GM12891 (cell line): ENCODE results near the gene SNAPC1.
"Not testable (repeated sequence)": the region's sequence is repeated elsewhere in the genome, so short reads cannot be mapped to it uniquely, and the experiment has no call there.

ENCODE experiments used
- DNase-seq: peaks from one replicate; pipeline ENCODE4 v3.0.0; 2011; ENCODE audit warnings: low spot score; ENCODE audit not compliant: insufficient read length
- FAIRE-seq: peaks from 2 replicates; lab custom pipeline; 2011; peaks lifted over from hg19 to GRCh38; lab: Jason Lieb, UNC
- PAX5 ChIP-seq: IDR thresholded peaks from 2 replicates; pipeline ENCODE4 v1.6.1; 2011; ENCODE audit warnings: low read length, moderate library complexity, mild to moderate bottlenecking; ENCODE audit not compliant: insufficient read depth, severe bottlenecking
- POLR2A ChIP-seq: IDR thresholded peaks from 2 replicates; pipeline ENCODE4 v1.6.1; 2011; ENCODE audit warnings: low read depth, low read length, control low read depth
- POLR2AphosphoS5 ChIP-seq: IDR thresholded peaks from 2 replicates; pipeline ENCODE4 v1.6.1; 2011; ENCODE audit warnings: low read depth, low read length, control low read depth
- POU2F2 ChIP-seq: IDR thresholded peaks from 2 replicates; pipeline ENCODE4 v1.6.1; 2011; ENCODE audit warnings: low read depth, mild to moderate bottlenecking, control low read depth, low read length, moderate library complexity
- SPI1 ChIP-seq: IDR thresholded peaks from 2 replicates; pipeline ENCODE4 v1.6.1; 2011; ENCODE audit warnings: low read depth, low read length, control low read depth
- TAF1 ChIP-seq: IDR thresholded peaks from 2 replicates; pipeline ENCODE4 v1.6.1; 2011; ENCODE audit warnings: low read depth, low read length, control low read depth

SNAPC1 gene

GRCh38 chr14:61749264-61749663, 13.0 kb upstream of the SNAPC1 start:
- DNase-seq (no peak), FAIRE-seq (peak; percentile 52)
- TF ChIP-seq POLR2A (no peak), POLR2AphosphoS5 (peak; percentile 68; the same call in 1 of the 2 replicates)

GRCh38 chr14:61749867-61750266, 12.4 kb upstream of the SNAPC1 start:
- no peak for TF ChIP-seq POLR2A
- no peak for TF ChIP-seq POLR2AphosphoS5
- no peak for TF ChIP-seq TAF1
- no peak for TF ChIP-seq PAX5
- no peak for TF ChIP-seq SPI1
- TF ChIP-seq POU2F2 = no peak
- peak; percentile 84 for FAIRE-seq
- no peak for DNase-seq

- peak; percentile 81 for TF ChIP-seq TAF1
- TF ChIP-seq PAX5 = peak; percentile 20
- peak; percentile 59 for TF ChIP-seq SPI1
- peak; percentile 92 for TF ChIP-seq POLR2A
- TF ChIP-seq POLR2AphosphoS5 = peak; percentile 83
- TF ChIP-seq POU2F2 = 0 out of 2 replicates have a peak, but pooled peaks have one; percentile 34
- FAIRE-seq = peak; percentile 98
- peak; percentile 54 for DNase-seq
These were observed 11.3 kb upstream of the SNAPC1 start for GRCh38 chr14:61750708-61751474.

DNA sequence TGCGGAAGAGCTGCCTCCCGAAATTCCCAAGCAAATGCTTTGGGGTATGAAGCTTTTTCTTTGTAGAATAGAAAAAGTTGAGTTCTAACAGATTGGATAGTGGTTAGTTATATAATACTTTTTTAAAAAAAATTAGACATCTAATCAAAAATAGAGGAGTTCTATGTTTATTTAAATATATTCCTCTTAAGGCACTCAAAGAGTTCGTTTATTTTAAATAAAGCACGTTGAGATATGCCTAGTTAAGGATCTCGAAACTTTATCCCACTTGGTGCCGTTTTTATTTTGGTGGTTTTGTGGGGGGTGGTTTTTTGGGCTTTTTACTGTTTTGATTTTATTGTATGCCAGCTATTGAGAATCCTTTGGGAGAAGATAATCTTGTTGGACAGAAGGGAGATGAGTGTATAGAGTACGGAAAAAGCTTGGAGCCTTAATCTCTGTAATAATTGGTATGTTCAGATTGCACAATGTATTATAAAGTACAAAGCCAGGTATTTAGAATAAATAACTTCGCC, 10.7 kb upstream of the SNAPC1 start:
- TF ChIP-seq POU2F2 (no peak), SPI1 (no peak), PAX5 (no peak), TAF1 (no peak), POLR2AphosphoS5 (no peak), POLR2A (no peak)
- DNase-seq (no peak), FAIRE-seq (no peak)

DNA sequence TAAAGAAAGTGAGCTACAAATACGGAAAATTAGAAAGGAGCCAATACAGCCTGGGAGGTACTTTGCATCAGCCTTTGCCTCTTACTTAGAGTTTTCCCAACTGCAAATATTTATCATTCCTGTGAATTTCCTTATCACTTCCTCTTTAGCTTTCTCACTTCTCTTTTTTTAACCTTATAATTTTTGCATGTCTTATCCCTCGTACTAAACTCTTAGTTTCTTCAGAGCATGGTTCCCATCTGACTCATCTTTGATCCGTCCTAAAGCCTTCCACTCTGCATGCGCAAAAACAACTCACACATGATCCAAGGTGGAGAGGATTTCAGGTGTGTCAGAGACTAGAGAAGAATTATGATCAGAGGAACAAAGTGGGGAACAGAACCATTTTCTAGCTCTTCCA, 9.6 kb upstream of the SNAPC1 start:
- no peak for DNase-seq

DNA sequence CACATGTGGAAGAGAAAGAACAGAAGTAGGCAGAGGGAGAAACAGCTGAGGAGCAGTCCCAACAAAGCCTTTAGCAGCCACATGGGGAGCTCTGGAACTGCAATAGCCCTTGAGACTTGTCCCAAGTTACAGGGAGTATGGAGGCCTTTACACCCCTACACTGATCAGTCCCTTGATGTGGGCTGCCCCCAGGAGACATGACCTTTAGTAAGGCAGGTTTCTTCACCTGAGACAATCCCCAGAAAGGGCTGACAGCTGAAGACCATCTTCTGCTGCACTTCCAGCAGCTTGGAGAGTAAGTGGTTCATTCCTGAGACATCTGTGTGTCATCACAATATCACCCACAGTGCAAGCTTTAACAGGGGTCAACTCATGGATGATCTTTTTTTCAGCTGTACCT, 8.6 kb upstream of the SNAPC1 start:
- FAIRE-seq = peak; percentile 41
- TF ChIP-seq POLR2A (no peak), SPI1 (no peak), TAF1 (no peak), POLR2AphosphoS5 (no peak), POU2F2 (no peak), PAX5 (no peak)
- DNase-seq = no peak

More for the DNA sequence above, 9.6 kb upstream of the SNAPC1 start:
- TF ChIP-seq POU2F2 (peak; percentile 25; the same call in 1 of the 2 replicates), TAF1 (no peak), POLR2A (no peak), POLR2AphosphoS5 (no peak), SPI1 (peak; percentile 99)
- FAIRE-seq = peak; percentile 85

- DNase-seq (no peak), FAIRE-seq (no peak)
- TF ChIP-seq POLR2AphosphoS5 = no peak
- TF ChIP-seq SPI1 = no peak
- TF ChIP-seq POLR2A = no peak
- TF ChIP-seq PAX5 = no peak
- no peak for TF ChIP-seq TAF1
- TF ChIP-seq POU2F2 = no peak
These were observed 7.4 kb upstream of the SNAPC1 start for GRCh38 chr14:61754627-61755381.

DNA sequence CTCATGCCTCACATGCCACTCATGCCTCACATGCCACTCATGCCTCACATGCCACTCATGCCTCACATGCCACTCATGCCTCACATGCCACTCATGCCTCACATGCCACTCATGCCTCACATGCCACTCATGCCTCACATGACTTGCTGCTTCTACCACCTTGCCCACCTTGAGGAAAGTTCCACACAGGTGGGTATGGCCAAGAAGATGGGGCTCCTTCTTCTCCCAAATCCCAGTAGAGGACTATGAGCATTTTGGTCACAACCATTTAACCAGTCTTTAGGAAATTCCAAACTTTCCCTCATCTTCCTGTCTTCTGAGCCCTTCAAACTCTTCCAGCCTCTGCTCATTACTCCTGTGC, 6.9 kb upstream of the SNAPC1 start:
- DNase-seq, FAIRE-seq: not testable (repeated sequence)

- no peak for FAIRE-seq
- DNase-seq = no peak
- TF ChIP-seq SPI1 = no peak
- no peak for TF ChIP-seq PAX5
- TF ChIP-seq POLR2A = no peak
- TF ChIP-seq POU2F2 = no peak
- TF ChIP-seq POLR2AphosphoS5 = no peak
- no peak for TF ChIP-seq TAF1
These were observed 6.1 kb upstream of the SNAPC1 start for GRCh38 chr14:61756135-61756534.

GRCh38 chr14:61759878-61760277, 2.3 kb upstream of the SNAPC1 start:
- no peak for DNase-seq
- no peak for FAIRE-seq
- TF ChIP-seq POU2F2 = no peak
- no peak for TF ChIP-seq POLR2AphosphoS5
- TF ChIP-seq POLR2A = no peak
- no peak for TF ChIP-seq SPI1
- no peak for TF ChIP-seq PAX5
- TF ChIP-seq TAF1 = no peak
